Activated CD4-positive, alpha-beta T cell treated with anti-CD3 and anti-CD28 coated beads for 24 hours (primary cell): ENCODE measurements around the gene ANXA9.

Experiments used
- DNase-seq, 2 donors: peaks; one replicate each; pipeline ENCODE4 v3.0.0-alpha.2; 2020; ENCODE audit warnings: low read depth in 2 of 2

Gene ANXA9

GRCh38 chr1:150981805-150982712 lies at the start of gene ANXA9:
Gene ANXA9 (plus strand): TSS chr1:150982292. CDS start chr1:150983106, 814 bp downstream.
- no peak for DNase-seq

DNA sequence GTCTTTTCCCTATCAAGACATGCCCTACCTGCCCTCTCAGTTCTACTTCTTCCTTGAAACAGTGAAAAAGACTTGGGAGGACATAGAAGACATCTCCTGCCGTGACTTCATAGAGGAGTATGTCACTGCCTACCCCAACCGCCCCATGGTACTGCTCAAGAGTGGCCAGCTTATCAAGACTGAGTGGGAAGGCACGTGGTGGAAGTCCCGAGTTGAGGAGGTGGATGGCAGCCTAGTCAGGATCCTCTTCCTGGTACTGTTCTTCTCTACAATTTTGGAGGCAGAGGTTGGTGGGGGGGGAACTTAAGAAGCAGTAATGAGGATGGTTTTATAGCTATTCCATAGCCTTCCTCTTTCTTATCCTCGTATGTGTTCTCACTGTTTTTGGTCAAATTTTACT lies 37.2 kb upstream of the ANXA9 start:
- no peak for DNase-seq

- DNase-seq, result no peak
Measured at GRCh38 chr1:150954708-150955107, 27.4 kb upstream of the ANXA9 start.

- no peak for DNase-seq
Measured at GRCh38 chr1:150955280-150955679, 26.8 kb upstream of the ANXA9 start.

DNA sequence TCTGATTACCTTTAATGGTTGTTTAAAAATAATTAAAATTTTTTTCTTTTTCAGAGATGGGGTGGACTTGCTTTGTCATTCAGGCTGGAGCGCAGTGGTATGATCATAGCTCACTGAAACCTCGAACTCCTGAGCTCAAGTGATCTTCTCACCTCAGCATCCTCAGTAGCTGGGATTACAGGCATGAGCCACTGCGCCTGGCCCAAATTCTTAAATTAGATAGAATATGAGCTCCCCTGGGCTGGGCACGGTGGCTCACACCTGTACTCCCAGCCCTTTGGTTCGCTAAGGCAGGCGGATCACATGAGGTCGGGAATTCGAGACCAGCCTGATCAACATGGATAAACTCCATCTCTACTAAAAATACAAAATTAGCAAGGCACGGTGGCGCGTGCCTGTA lies 24.4 kb upstream of the ANXA9 start:
- DNase-seq, result no peak

DNA sequence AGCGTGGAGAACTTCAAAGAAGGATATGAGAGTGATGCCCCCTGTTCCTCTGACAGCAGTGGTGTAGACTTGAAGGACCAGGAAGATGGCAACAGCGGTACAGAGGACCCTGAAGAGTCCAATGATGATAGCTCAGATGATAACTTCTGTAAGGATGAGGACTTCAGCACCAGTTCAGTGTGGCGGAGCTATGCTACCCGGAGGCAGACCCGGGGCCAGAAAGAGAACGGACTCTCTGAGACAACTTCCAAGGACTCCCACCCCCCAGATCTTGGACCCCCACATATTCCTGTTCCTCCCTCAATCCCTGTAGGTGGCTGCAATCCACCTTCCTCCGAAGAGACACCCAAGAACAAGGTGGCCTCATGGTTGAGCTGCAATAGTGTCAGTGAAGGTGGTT lies 21.4 kb upstream of the ANXA9 start:
- DNase-seq, result no peak

GRCh38 chr1:150961756-150962155 lies 20.3 kb upstream of the ANXA9 start:
- no peak for DNase-seq

DNA sequence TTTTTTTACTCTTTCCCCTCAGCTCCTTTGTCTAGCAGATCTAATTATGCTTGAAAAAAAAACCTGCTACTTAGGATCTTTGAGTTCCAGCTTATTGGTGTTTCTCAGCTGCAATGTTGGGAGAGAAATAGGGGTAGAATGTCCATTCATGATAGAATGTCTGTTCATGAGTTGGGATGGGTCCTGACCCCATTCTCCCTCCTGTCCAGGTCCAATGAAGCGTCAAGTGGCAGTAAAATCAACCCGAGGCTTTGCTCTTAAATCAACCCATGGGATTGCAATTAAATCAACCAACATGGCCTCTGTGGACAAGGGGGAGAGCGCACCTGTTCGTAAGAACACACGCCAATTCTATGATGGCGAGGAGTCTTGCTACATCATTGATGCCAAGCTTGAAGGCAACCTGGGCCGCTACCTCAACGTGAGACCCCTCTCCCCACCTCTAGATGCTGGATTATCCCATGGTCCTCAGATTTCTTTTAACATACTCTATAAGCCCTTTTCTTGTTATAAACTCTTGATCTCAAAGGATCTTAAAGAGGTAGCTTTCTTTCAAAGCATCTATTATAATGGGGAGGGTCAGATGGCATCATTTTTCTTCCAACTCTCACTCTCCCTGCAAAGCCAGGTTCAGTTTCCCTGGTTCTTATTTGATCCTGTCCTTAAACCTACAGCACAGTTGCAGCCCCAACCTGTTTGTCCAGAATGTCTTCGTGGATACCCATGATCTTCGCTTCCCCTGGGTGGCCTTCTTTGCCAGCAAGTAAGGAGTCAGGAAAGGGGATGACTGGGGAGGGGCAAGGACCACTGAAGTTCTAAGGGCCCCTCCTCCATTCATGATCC lies 18.6 kb upstream of the ANXA9 start:
- DNase-seq, result no peak

DNA sequence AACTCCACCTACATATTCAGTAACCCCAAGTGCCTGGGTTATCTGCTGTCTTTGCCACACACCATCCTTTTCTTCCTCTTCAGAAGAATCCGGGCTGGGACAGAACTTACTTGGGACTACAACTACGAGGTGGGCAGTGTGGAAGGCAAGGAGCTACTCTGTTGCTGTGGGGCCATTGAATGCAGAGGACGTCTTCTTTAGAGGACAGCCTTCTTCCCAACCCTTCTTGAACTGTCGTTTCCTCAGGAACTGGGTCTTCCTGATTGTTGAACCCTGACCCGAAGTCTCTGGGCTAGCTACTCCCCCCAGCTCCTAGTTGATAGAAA lies 18.0 kb upstream of the ANXA9 start:
- DNase-seq, result no peak

GRCh38 chr1:150965605-150966004 lies 16.5 kb upstream of the ANXA9 start:
- DNase-seq, result no peak

DNA sequence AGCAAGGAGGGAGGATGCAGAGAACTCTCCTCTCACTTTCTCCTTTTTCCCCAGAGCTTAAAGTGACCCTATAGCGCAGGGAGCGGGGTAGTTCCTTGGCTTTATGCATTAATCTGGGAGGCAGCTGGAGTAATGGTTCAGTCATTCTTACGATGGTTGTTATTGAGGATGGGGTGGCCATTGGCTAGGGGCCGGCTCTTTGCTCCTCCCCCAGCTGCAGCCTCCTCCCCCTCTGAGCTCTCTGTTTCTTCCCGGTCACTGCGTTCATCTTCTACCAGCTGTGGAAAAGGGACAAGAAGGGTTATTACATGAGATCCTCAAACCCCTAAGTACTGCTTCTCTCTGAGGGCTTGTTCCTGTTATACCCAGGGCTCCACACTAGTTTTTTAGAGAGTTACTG lies 16.1 kb upstream of the ANXA9 start:
- no peak for DNase-seq

DNA sequence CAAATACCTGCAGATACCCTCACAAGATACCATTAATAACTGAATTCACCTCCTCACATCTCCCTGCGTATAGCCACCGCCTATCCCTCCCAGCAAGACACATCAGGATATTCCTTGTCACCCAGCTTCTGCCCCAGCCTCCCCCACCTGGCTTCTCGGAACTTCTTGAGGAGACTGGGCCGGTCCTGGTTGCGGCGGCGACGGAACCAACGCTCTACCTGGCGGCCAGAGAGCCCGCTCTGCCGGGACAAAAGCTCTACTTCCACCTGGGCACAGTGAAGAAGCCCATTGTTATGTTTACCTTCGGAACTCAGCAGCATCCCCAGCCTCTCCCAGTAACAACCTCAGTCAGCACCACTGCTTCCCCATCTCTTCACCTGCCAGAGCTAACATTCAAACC lies 14.2 kb upstream of the ANXA9 start:
- DNase-seq, result no peak

DNA sequence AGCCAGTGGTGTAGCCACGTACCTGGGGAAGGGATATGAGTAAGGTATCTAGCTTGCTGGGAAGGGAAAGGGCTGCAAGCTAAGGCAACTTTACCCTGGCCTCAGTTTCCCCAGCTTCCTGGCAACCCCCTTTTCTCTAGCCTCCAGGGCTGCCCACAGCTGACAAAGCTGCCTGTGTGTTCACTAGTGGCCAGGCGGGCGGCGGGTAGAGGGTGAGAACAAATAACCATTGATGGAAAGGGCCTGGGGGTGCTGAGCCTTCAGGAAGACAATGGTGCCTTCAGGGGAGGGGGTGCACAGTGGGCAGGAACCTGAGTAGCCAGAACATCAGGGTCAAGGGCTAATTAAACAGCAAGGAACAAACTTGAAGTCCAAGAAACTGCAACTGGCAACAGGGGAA lies 13.6 kb upstream of the ANXA9 start:
- DNase-seq, result no peak

DNA sequence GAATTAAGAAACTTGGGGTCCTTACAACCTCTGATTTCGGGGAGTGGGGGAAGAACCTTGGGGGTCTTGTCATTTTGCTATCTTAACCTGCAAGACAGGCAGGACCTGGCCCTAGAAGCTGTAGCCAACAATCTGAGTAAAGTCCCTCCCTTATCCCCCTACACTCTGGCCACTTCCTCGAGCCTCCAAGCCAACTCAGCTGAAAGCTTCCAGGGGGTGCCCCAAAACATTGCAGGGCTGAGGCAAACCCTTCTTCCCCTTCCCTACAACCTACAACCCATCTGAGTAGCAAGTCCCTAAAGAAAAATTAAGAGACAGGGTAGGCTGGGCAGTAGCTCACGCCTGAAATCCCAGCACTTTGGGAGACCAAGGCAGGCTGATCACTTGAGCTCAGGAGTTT lies 12.5 kb upstream of the ANXA9 start:
- no peak for DNase-seq

- no peak for DNase-seq
Measured at GRCh38 chr1:150970808-150971582, 11.1 kb upstream of the ANXA9 start.

- DNase-seq, result no peak
Measured at GRCh38 chr1:150971583-150972416, 10.3 kb upstream of the ANXA9 start.

DNA sequence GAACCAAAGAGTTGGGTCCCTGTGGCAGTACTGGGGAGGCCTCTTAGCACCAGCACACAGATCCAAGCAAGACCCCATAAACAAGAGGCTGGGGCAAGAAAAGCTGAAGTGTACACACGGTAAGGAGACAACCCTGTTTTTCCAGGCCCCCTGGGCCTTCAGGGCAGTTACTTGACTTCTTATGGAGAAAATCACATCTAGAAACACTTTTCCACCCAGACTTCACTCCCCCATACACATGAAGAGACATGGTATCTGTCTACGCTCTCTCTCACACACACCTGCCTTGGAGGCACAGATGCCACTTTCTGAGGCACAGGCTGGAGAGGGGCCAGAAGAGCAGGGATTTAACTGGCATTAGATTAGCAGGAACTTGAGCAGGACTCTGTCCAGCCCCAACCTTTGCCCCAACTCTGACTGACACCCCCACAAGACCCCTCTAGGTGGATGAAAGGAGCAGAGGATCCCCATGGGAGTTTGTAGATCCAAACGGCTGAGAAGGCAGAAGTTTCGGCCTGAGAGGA lies 9.6 kb upstream of the ANXA9 start:
- no peak for DNase-seq

DNA sequence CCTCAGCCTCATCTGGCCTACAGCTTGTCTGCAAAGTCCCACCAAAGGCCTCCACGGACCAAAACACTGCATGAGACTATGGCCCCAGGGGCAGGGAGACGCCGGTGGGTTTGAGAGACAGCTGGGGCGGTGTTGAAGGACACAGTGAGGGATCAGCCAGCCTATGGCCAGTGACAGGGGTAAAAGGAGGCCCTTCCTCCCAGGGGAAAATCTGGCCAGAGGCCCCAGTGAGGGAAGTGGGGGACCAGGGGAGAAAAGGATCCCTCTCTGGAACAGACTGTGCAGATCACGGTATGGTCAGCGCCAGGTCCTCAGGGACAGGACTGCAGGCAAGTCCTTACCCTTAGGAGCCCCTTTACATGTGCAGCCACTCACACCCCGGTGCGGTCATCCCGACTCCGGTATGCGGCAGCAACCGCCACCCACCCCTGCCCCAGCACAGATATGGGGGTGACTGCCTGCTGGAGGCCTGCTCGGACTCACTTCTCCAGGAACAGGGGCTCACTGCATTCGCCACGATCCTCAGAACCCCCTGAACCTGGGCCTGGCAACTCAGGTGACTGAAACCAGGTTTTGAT lies 8.7 kb upstream of the ANXA9 start:
- no peak for DNase-seq

- peak in 1 of 2 donors; percentile 38 for DNase-seq
Measured at GRCh38 chr1:150973836-150974579, 8.1 kb upstream of the ANXA9 start.
